ENCODE results near the gene SLC4A1. TPM values are rescaled to one million over a fixed set of nuclear protein-coding genes. Genes with fewer than 3 reads are reported as not detected.

SLC4A1 gene
- total and polyA plus RNA-seq, 2 donors (not counting 3 experiments of a cell fraction or from before 2014, with no cell fraction given), result not detected

GRCh38 chr17:44207743-44208142 lies 60.2 kb downstream of the SLC4A1 start:
- TF ChIP-seq FOS (IDR thresholded peaks at IDR 0.05; ENCODE audit: borderline replicate concordance, insufficient read depth, low read length), result no peak
- no peak for TF ChIP-seq POLR2A (IDR thresholded peaks at IDR 0.05; ENCODE audit: low read depth, low read length)
- no peak for TF ChIP-seq EZH2 (IDR thresholded peaks at IDR 0.05; ENCODE audit: borderline replicate concordance, low read depth, low read length, severe bottlenecking)
- TF ChIP-seq MAX (IDR thresholded peaks at IDR 0.05; ENCODE audit: insufficient read depth, insufficient read length), result no peak
- no peak for TF ChIP-seq CTCF (IDR thresholded peaks at IDR 0.05; ENCODE audit: extremely low read depth in 1 of 2, insufficient read depth in 1 of 2, low read depth in 1 of 2, low read length in 2 of 2)
- no peak for TF ChIP-seq POLR2AphosphoS5 (IDR thresholded peaks at IDR 0.05; ENCODE audit: insufficient read depth, low read depth, low read length)
- TF ChIP-seq MYC (IDR thresholded peaks at IDR 0.05; ENCODE audit: low read depth, low read length), result no peak
- no peak for TF ChIP-seq JUN (IDR thresholded peaks at IDR 0.05; ENCODE audit: borderline replicate concordance, insufficient read depth, insufficient read length, low read depth)
- no peak for TF ChIP-seq GATA2 (IDR thresholded peaks at IDR 0.05; ENCODE audit: insufficient read depth, insufficient read length, low read depth, low read length)
- no peaks in the 10 kb centered on the region for H3K79me2 ChIP-seq (ENCODE audit: control insufficient read depth, insufficient read depth, low read length)
- BruUV-seq (replicated peaks), result no TSS peak
- no peak overlapping the region for H3K4me3 ChIP-seq (replicated peaks in 1 of 3; ENCODE audit: insufficient read depth in 1 of 3, low read depth in 1 of 3, low read length in 3 of 3)
- H3K27ac ChIP-seq (ENCODE audit: insufficient read depth, low read depth, low read length), result no peak overlapping the region
- H3K27me3 ChIP-seq (ENCODE audit: control insufficient read depth in 2 of 2, insufficient read depth in 2 of 2, low read length in 2 of 2), result no peaks in the 10 kb centered on the region
- intact Hi-C loops (cut with micrococcal nuclease) (no loop called here), dilution Hi-C loops (cut with MboI; ENCODE audit: extremely low pct_ligation_motif_present, low sequenced_read_pairs) (no loop called here)
- FAIRE-seq (no peak), DNase-seq (ENCODE audit: low read depth, low spot score) (no peak)
- ChIA-PET POLR2A (no interaction called here), CTCF (interaction anchor here (1.0 kb wide), 2 partner anchors 122 to 138 kb away, joined by 3 read pairs; no protein-coding TSS in a partner anchor)
- H2AFZ ChIP-seq (ENCODE audit: low read depth, low read length), result no peak overlapping the region
- no peak overlapping the region for H3K9ac ChIP-seq (replicated peaks; ENCODE audit: extremely low read depth, insufficient read depth, low read length)
- H3K4me2 ChIP-seq (ENCODE audit: insufficient read depth, low read length), result no peak overlapping the region
- H3K4me1 ChIP-seq (ENCODE audit: control insufficient read depth, extremely low read depth, insufficient read depth, low read length), result peaks cover 13% of the 10 kb centered on the region
- peaks cover 8 to 31% of the 10 kb centered on the region in 2 experiments for H3K36me3 ChIP-seq (ENCODE audit: control insufficient read depth in 2 of 2, extremely low read depth in 1 of 2, insufficient read depth in 2 of 2, low read length in 2 of 2)
- no peaks in the 10 kb centered on the region for H3K9me1 ChIP-seq (replicated peaks; ENCODE audit: control insufficient read depth, extremely low read depth, insufficient read depth, low read length)
- no peaks in the 10 kb centered on the region for H3K9me3 ChIP-seq (replicated peaks; ENCODE audit: control insufficient read depth, insufficient read depth, low read length)
- H4K20me1 ChIP-seq (replicated peaks; ENCODE audit: control insufficient read depth, extremely low read depth, insufficient read depth, low read length), result no peaks in the 10 kb centered on the region

Data from endothelial cell of umbilical vein (primary cell).